GM11168 (cell line): ENCODE data around the gene RABL3.
"Not testable (repeated sequence)": the region's sequence is repeated elsewhere in the genome, so short reads cannot be mapped to it uniquely, and the experiment has no call there.

ENCODE experiments used
- in situ Hi-C: fragments of 300-500 bp; cut with MboI; formaldehyde crosslinking; loops from one replicate; pipeline ENCODE4 v1.12.0; 2022; ENCODE audit warnings: low sequenced_read_pairs; ENCODE audit not compliant: unreplicated experiment

Gene RABL3

DNA sequence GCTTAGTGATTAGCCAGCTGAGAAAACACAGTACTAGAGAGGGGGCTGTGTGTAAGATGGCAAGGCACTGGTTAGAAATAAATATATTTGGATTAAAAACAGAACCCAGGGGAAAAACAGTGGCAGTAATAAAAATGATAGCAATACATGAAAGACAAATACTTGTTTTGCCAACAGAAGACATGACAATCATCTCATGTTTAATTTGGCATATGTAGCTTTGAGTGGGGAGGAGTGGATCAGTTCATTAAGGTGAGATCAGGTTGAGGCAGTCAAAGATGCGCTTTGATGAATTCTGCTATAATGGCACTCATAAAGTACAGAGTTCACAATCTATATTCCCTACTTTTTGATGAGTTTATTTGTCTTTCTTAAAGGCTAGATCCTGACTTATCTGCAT lies 56.9 kb downstream of the RABL3 start:
- in situ Hi-C loops = no loop called here

DNA sequence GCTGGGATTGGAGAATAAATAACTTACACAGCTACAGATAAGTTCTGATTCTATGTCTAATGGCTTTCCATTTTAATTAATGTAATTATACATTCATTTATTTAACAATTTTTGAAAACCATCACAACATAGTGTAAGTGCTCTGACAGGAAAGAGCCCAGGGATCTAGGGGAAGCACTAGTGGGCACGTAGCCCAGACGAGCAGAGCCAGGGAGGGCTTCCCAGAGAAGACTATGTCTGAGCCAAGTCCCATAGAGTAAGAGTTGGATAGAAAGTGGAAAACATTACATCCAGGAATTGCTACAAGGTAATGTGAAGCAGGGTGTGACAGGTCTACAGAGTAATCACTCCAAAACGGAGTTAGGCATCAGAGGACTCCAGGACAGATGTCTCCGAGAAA lies 57.4 kb downstream of the RABL3 start:
- in situ Hi-C loops = no loop called here

DNA sequence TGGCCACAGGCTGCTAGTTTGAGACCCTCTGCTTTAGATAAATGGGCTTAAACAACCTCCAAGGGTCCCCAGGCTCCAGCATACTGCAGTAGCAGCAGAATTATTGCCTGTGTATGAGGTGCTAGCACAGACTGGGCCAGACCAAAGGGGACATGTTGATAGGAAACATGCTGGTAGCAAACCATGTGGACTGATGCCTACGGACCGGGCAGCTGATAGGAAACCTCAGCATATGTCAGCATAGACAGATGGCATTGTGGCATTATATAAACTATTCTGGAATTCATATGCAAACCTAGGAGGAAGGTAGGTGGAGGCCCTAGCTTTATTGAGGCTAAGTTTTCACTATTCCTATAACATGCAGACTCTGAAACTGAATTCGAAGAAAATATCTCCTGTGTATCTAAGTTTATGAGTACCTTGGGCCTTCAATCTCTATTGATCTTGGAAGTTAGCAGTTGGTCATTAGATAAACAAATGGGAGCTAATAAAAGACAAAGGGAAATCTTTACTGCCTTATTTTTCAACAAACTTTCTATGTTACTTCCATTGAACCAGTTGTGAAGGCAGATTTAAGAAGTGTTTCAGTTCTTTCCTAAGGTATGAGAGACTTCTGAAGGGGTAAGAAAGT lies 58.5 kb downstream of the RABL3 start:
- in situ Hi-C loops = no loop called here

DNA sequence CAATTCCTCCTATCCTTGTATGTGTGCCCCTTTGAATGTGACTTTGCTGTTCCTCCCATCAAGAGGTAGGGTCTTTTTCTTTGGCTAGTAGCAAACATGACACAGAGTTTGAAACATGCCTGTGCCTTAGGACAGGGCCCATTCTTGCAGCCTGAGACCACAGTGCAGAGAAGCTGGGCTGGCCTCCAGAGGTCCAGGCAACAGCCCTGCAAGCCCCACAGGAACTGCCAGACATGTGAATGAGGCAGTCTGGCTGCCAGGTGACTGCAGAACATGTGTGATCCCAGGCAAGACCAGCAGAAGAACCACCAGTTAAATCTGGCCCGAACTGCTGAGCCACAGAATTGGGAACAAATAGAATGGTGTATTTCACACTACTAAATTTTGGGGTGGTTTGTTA lies 59.1 kb downstream of the RABL3 start:
- in situ Hi-C loops = no loop called here

DNA sequence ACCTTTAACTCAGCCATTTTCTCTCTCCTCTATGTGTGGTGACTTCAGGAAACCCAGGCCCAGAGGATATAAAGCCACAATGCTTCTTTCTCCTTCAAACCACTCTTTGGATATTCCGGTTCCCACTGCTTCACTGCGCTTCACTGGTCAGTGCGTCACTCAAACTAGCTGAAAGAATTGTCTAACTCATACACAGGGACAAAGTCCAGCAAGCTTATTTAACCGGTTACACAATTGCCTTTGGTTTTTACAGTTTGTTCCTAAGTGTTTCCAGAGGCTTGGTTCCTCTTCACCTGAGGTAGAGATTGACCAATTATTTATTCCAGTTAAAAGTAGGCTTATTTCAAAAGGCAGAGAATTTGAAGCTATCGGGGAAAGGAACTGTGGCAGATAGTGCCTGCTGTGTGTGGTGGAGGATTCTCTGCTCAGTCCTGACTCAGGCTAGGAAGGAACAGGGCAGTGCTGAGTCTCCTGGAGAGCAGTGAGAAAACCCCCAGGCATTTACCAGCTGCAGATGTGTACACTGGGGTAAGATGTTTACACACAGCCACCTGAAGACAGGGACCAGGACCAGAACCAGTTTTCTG lies 60.1 kb downstream of the RABL3 start, which contains the start of gene HGD:
Gene HGD (minus strand): TSS at position 145 of the 587 bp plus-strand sequence. CDS start 128 bp downstream, at position 17.
- in situ Hi-C loops = no loop called here

DNA sequence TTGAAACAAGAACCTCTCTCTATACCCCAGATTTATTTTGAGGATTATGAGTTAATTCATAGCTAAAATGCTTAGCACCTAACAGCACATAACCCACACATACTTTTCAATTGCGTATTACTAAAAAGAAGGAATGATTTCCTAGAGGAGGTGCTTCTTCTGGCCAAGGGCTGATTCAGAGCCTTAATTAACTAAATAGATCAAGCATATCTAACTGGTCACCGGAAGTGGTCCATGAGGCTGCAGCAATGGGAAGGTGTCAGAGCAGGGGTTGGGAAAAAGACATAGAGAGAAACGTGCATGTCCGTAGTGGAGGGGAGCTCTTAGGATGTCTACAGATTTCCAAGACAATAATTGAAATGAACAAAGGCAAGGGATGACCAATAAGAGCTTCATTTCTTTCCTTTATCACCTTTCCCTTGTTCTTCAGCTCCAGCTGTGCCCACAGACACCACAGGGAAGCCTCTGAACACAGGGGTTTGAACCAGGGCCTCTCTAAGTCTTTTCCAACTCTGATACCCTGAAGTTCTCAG lies 60.7 kb downstream of the RABL3 start:
- in situ Hi-C loops = no loop called here

DNA sequence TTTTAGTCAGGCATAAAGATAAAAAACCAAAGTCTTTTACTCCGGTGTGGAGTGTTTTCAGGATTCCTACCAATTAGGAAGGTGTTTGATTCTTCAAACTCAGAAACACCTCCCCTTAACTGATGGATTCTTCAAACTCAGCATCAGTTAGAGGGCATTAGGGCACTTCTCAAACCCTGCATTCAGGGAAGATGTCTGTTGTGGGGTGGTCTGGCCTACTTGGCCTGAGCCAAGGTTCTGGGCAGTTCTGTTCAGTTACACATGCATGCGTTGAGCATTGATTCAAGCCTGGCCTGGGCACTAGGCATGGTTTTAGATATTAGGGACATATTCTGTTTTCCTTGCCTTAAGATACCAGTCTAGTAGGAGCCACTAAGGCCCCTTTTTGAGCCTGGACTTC lies 61.3 kb downstream of the RABL3 start:
- in situ Hi-C loops = no loop called here

DNA sequence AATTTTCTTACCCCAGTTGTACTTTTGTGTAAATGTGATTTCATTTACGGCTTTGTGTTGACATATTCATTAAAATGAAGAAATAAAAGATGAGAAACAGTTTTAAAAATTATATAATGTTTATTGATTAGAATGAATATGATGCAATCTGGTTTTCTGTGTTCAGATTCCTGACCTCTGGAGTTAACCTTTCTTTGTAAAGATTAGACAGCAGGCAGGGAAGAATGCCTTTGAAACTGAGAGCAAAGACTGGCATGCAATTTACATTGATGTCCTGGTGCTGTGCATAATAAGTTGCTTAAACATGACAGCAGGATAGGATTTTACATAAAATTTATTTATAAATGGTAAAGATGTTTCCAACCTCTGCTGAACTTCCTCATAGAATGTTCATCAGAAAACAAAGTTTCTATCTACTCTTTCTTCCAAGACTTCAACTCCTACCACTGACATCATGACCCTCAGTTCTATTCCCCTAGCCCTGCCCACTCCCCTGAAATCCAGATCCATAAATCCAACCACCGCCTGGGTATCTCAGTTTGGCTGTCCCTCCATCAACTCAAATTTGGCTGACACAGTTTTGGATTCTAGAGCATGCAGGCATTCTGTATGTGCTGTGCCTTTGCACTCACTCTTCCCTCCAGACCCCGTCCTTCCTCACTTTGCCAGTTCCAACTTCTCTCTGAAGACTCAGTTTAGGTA lies 62.0 kb downstream of the RABL3 start:
- in situ Hi-C loops = no loop called here

DNA sequence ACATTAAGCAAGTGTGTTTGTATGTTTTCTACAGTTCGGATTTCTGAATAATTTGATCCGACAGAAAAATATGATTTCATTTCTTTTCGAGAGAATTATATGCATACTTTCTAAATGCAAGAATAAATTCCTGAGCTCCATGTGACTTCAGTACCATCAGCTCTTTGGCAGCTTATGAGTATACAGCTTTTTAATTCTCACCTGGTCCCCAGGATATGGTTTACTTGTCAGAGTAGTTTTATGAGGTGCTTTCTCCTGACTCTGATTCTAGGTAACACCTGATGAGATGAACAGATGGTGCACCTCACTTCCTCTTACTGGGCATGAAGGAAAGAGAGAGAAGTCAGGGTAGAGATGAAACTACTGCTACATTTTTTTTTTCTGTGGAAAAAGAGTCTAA lies 63.3 kb downstream of the RABL3 start:
- in situ Hi-C loops = no loop called here

DNA sequence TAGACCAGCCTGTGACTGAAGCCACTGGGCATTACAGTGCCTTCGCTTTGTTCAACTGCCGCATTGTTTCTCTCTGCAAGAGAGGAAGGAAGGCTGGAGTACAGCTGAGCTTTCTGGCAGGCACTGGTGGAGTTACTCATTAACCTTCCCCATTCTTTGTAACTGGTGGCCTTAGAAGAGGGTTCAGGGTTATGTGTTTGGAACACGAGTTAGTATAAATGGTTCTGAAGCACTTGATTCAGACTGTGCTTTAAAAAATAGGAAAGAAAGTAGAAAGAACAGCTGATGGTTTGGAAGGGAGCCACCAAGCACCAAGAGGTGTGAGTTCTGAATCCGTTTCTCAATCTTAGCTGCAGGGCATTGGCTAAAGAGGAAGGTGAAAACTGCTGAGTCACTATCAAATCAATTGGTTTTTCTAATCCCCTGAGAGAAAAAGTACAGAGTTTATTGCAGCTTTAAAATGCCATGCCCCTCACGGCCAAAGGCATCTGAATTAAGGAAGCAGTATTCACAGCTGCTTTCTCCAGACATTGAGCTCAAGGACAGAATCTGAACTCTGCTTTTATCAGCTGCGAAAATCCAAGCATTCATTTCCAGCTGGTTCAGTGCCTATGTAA lies 63.9 kb downstream of the RABL3 start:
- in situ Hi-C loops = no loop called here

DNA sequence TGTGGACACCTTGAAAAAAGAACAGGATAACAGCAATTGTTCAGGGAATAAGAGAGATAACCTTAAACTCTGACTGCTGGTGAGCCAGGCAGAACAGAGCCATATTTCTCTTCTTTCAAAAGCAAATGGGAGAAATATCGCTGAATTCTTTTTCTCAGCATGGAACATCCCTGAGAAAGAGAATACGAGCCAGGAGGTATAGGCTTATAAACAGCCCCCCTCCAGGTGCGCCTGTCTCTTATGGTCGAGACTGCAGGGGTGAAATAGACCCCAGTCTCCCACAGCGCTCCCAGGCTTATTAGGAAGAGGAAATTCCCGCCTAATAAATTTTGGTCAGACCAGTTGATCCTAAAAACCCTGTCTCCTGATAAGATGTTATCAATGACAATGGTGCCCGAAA lies 65.1 kb downstream of the RABL3 start:
- in situ Hi-C loops = not testable (repeated sequence)

DNA sequence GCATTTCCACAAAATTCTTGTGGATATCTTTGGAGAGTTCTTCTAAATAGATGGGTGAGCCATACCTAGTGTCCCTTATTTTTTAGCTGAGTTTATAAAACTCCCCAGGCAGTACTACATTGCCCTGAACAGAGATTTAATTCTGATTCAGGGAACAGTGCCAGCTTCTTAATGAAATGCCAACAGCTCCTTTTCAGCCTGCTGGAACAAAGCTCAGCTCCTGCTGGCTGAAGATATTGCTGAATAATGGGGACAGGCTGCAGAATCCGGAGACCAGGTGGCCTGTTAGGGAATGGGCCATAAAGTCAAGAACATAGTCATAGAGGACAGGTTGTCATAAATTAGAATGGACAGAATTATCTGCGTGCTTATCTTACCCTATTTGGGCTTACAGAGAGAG lies 69.2 kb downstream of the RABL3 start:
- in situ Hi-C loops = no loop called here

DNA sequence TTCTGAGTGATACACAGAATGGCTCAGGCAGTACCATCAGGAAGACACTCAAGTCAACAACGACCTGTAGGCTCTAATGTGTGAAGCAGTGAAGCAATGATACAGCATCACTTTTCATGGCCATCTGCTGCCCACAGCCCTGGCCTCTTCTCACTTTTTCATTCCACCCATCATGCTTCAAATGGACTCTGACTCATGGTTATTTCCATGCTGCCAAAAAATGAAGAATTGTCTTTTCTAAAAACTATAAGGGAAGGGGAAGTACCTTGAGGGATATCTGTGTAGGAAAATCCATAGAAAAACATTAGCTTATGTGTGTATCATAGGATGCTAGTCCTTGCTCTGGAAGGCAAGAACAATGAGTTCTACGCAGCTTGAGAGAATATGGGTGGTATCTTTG lies 71.7 kb downstream of the RABL3 start:
- in situ Hi-C loops = no loop called here

DNA sequence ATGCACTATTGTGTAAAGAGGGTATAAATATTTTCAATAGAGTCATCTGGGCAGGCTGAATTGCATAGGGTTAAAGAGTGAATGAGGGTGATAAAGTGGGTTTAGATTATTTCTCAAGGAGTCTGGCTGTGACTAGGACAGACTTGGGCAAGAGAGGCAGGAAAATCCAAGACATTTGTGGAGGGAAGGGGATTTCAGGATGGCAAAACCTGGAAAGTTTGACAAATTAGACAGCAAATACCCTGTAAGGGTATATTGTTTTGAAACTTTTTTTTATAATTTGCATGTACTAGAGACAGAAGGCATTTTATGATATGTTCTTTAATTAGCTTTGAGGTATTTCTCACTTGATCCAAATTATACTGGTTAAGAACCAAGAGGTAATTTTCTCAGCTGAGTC lies 77.4 kb downstream of the RABL3 start:
- in situ Hi-C loops = loop anchor here (5.0 kb wide), 1 partner anchor 42 kb away; no protein-coding TSS in a partner anchor

DNA sequence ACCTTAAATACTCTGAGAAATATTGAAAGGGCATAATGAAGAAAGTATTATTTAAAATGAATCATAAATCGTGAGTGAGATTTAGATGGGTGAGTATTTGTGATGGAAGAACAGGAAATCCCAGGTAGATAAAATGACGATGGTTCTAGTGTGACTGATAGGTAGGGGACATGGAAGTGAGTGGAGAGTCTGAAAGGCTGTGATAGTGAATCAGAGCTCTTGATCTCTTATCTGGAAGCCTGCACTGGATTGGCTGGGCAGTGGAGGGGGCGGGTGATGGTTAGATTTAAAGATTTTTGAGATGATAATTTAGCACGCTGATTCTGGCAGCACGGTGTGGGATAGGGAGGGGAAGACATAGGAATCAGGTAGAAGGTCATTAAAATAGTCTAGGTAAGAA lies 80.4 kb downstream of the RABL3 start:
- in situ Hi-C loops = loop anchor here (5.0 kb wide), 1 partner anchor 45 kb away; no protein-coding TSS in a partner anchor

DNA sequence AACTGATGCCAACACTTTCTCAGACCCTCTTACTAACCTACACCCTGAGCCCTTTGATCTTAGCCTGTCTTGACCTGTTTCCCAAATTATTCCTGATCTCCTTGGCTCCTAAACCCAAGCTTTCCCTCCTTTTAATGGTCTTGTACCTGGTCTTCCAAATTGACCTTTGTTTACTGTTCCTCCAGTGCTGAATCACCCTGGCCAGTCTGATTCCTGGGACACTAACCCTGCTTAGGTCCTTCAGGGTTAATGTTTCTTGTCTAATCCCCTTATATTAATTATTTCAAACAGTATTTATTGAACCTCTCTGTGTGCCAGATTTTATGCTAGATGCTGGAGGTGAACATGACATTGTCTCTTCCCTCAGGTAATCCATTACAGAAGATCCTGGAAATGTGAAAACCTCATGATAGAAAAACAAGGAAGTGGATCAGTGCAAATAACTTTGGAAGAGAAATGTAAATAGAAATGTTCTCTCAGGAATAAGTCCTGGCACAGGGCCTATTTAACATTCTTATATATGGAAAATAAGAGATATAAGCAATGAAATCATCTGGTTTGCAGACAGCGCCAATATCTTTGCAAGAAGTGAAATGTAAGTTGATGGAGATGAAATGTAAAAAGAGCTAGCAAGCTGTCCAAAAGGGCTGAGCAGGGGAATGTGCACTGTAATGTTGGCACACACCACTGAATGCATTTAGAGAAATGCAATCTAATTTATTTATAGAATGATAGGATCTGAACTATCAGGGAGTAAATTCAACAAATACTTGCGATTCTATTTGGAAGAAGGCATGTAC lies 81.0 kb downstream of the RABL3 start:
- in situ Hi-C loops = loop anchor here (5.0 kb wide), 1 partner anchor 46 kb away; no protein-coding TSS in a partner anchor

DNA sequence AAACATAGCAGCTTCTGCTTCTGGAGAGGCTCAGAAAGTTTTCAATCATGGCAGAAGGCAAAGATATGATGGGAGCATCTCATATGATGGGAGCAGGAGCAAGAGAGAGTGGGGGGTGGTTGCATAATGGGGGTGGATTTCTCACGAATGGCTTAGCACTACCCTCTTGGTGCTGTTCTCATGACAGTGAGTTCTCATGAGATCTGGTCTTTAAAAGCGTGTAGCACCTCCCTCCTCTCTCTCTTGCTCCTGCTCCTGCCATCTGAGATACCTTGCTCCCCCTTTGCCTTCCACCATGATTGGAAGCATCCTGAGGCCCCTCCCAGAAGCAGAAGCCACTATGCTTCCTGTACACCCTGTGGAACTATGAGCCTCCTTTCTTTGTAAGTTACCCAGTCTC lies 82.5 kb downstream of the RABL3 start:
- in situ Hi-C loops = loop anchor here (5.0 kb wide), 1 partner anchor 47 kb away; no protein-coding TSS in a partner anchor

DNA sequence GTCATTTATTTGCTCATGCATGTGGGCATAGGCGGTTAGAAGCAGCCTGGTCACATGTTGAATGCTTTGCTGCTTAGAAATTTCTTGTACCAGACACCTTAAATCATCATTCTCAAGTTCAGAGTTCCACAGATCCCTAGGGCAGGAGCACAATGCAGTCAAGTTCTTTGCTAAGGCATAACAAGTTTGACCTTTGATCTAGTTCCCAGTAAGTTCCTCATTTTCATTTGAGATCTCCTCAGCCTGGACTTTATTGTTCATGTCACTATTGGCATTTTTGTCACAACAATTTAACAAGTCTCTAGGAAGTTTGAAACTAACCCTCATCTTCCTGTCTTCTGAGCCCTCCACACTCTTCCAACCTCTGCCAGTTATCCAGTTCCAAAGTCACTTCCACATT lies 83.0 kb downstream of the RABL3 start:
- in situ Hi-C loops = no loop called here

DNA sequence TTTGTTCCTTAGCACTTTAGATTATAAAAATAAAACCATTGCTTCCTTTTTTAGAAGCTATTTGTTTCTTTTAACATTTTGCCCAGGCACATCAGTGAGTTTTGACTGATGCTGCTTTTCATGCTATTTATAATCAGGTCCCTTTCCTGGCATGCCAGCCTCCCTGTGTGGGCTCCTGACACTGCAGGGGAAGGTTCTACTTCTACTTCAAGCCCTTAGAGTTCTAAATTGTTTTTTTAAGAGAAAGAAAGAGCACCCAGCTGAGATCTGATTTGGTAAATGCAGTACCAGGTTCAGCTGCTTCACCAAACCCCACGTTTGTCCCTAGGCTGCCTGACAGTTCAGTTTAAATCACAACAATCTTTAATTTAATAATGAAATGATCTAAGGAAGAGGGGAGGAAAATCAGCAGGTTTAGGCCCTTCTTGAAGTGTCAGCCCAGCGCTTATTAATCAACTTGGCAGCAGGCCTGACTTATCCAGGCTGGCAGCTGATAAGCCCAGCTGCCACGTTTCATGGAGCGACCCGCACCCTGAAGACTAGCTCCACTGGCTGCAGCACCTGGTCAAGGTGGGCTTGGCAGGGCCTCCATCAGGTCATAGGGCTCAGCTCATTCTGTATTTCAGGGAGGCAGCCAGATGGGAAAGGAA lies 89.3 kb downstream of the RABL3 start:
- in situ Hi-C loops = no loop called here
